MM.1S (cell line): ENCODE results near the gene SPOCD1.

Source experiments
- CTCF ChIP-seq: fragments of 300-600 bp; sonication (generic); IDR thresholded peaks from 2 replicates; pipeline ENCODE4 v1.5.1; 2016; ENCODE audit warnings: antibody characterized with exemption, low read length, mixed read lengths
- EZH2 ChIP-seq: fragments of 300-600 bp; sonication (generic); optimal IDR thresholded peaks from 2 replicates; pipeline ENCODE3; 2017; ENCODE audit warnings: low read depth, mild to moderate bottlenecking, antibody characterized with exemption, low read length, mixed read lengths
- EZH2phosphoT487 ChIP-seq: fragments of 300-600 bp; sonication (generic); IDR thresholded peaks from 2 replicates; pipeline ENCODE4 v1.6.1; 2018; ENCODE audit warnings: antibody characterized with exemption, low read length

- no peak for TF ChIP-seq EZH2phosphoT487
- TF ChIP-seq CTCF: no peak
- no peak for TF ChIP-seq EZH2
Measured at GRCh38 chr1:31776032-31776431, 39.8 kb downstream of the SPOCD1 start.
